Measurements from ENCODE around the gene DAND5. TPM values are rescaled to one million over a fixed set of nuclear protein-coding genes. Genes with fewer than 3 reads are reported as not detected.

DAND5 gene
- total and polyA plus RNA-seq, 9 of the 15 experiments (the other 6 are each of a cell fraction or from before 2014, with no cell fraction given): 0.22 to 0.83 (median 0.60) TPM

- TF ChIP-seq CBX5 (IDR thresholded peaks at IDR 0.05; ENCODE audit: borderline replicate concordance, low read depth): no peak
- TF ChIP-seq ZNF431 (CRISPR knock-in tag; IDR thresholded peaks at IDR 0.05): no peak
- no peak for TF ChIP-seq ETV1 (tag; conservative IDR thresholded peaks at IDR 0.05; ENCODE audit: low read depth)
- TF ChIP-seq KLF10 (CRISPR knock-in tag; IDR thresholded peaks at IDR 0.05): no peak
- no peak for TF ChIP-seq EP300 (IDR thresholded peaks at IDR 0.05; ENCODE audit: low read length)
These were observed 15.3 kb downstream of the DAND5 start (continued) for GRCh38 chr19:12984683-12985048.

- H3K9me3 ChIP-seq (replicated peaks; ENCODE audit: control insufficient read depth, insufficient read depth, low read depth, low read length): no peaks in the 10 kb centered on the region
- no peaks in the 10 kb centered on the region for H3K36me3 ChIP-seq (ENCODE audit: control insufficient read depth, insufficient read depth, low read length)
- peak overlapping the region; percentile 3 to 84; a peak in 2 of 4 replicates for H3K9ac ChIP-seq (ENCODE audit: insufficient read depth in 1 of 2, low read depth in 2 of 2, low read length in 2 of 2)
- peak; percentile 97 for FAIRE-seq
- no peaks in the 10 kb centered on the region for H3K79me2 ChIP-seq (ENCODE audit: control insufficient read depth, insufficient read depth, low read length)
- no peaks in the 10 kb centered on the region for H3K9me1 ChIP-seq (ENCODE audit: control insufficient read depth, insufficient read depth, low read length)
- ChIA-PET POLR2A (interaction anchor here (0.9 to 1.4 kb wide), 5 partner anchors 36 to 111 kb away, joined by 3 to 6 read pairs (median 4); no protein-coding TSS in a partner anchor), CTCF (ENCODE audit: low intra/inter-chr PET ratio) (interaction anchor here (1.1 kb wide), 1 partner anchor 48 kb away, joined by 4 read pairs; no protein-coding TSS in a partner anchor)
- H3K27me3 ChIP-seq (ENCODE audit: control insufficient read depth in 2 of 2, insufficient read depth in 2 of 2, low read length in 2 of 2): no peaks in the 10 kb centered on the region
- H2AFZ ChIP-seq (ENCODE audit: low read depth, low read length): peak overlapping the region; percentile 80
- in situ Hi-C loops (cut with MboI): loop anchor here (5.0 kb wide), 1 partner anchor 42 kb away; no protein-coding TSS in a partner anchor
- H4K20me1 ChIP-seq (replicated peaks; ENCODE audit: control insufficient read depth, insufficient read depth, low read length): no peaks in the 10 kb centered on the region
- H3K4me1 ChIP-seq (replicated peaks in 1 of 2; ENCODE audit: control insufficient read depth in 2 of 2, insufficient read depth in 2 of 2, low read length in 2 of 2): peaks cover 19 to 49% of the 10 kb centered on the region in 2 experiments; a peak in 4 of 5 replicates
- H3K27ac ChIP-seq (ENCODE audit: extremely low read depth, low read depth, low read length): no peak overlapping the region; the same call in 2 of the 3 replicates
- WGBS (ENCODE audit: insufficient coverage, low coverage, missing lambda C conversion rate): 13% methylated on average over 16 of the region's 16 CpGs
- H3K4me3 ChIP-seq: no peak overlapping the region
- DNase-seq (ENCODE audit: extremely low read depth in 1 of 4, low spot score in 3 of 4): peak; percentile 79 to 88 (median 81)
- no TSS peak for BruUV-seq (replicated peaks)
- H3K4me2 ChIP-seq (ENCODE audit: insufficient read depth, low read length): peak overlapping the region; percentile 65
- intact Hi-C loops (cut with micrococcal nuclease): no loop called here
- ATAC-seq: peak; percentile 96
- TF ChIP-seq CREBBP (IDR thresholded peaks at IDR 0.05; ENCODE audit: low read depth, low read length): no peak
- no peak for TF ChIP-seq KLF16 (IDR thresholded peaks at IDR 0.05)
- no peak for TF ChIP-seq LARP7 (IDR thresholded peaks at IDR 0.05)
- no peak for TF ChIP-seq LEF1 (IDR thresholded peaks at IDR 0.05)
- TF ChIP-seq CTBP1 (IDR thresholded peaks at IDR 0.05; ENCODE audit: borderline replicate concordance): peak; percentile 59
- TF ChIP-seq ZNF507 (tag; conservative IDR thresholded peaks at IDR 0.05): no peak
- TF ChIP-seq ZNF224 (CRISPR knock-in tag; IDR thresholded peaks at IDR 0.05): no peak
- no peak for TF ChIP-seq ZNF436 (CRISPR knock-in tag; IDR thresholded peaks at IDR 0.05)
- TF ChIP-seq MLLT1 (IDR thresholded peaks at IDR 0.05): peak in 1 of 2 experiments; percentile 46; a peak in 1 of 4 replicates
- no peak for TF ChIP-seq HMGXB4 (CRISPR knock-in tag; IDR thresholded peaks at IDR 0.05)
- no peak for TF ChIP-seq ZHX1 (conservative IDR thresholded peaks at IDR 0.05; ENCODE audit: low read length)
- TF ChIP-seq EP400 (IDR thresholded peaks at IDR 0.05): peak; percentile 84; the same call in 1 of the 2 replicates
These were observed 15.8 kb downstream of the DAND5 start for GRCh38 chr19:12985049-12985776.

Measured in K562 (cell line).